HG03103 (cell line): Measurements from ENCODE around the gene DYNLT4.
"Not testable (repeated sequence)": the region's sequence is repeated elsewhere in the genome, so short reads cannot be mapped to it uniquely, and the experiment has no call there.

ENCODE experiments used
- ATAC-seq: cut with Tn5 transposase; IDR thresholded peaks from one replicate; pipeline ENCODE4 v1.9.1; 2021; ENCODE audit warnings: low read depth; ENCODE audit not compliant: unreplicated experiment

The DYNLT4 gene

GRCh38 chr1:44829506-44830384, 22.6 kb upstream of the DYNLT4 start:
- ATAC-seq = no peak

- ATAC-seq = no peak
Measured at GRCh38 chr1:44828841-44829440, 21.8 kb upstream of the DYNLT4 start.

GRCh38 chr1:44828003-44828651, 21.0 kb upstream of the DYNLT4 start:
- no peak for ATAC-seq

- ATAC-seq = no peak
Measured at GRCh38 chr1:44827197-44828002, 20.2 kb upstream of the DYNLT4 start.

GRCh38 chr1:44826375-44827196, 19.4 kb upstream of the DYNLT4 start:
- no peak for ATAC-seq

GRCh38 chr1:44824392-44824791, 17.2 kb upstream of the DYNLT4 start:
- not testable (repeated sequence) for ATAC-seq

GRCh38 chr1:44822981-44823451, 15.9 kb upstream of the DYNLT4 start:
- no peak for ATAC-seq

- no peak for ATAC-seq
Measured at GRCh38 chr1:44822131-44822701, 15.1 kb upstream of the DYNLT4 start.

- ATAC-seq = no peak
Measured at GRCh38 chr1:44821240-44821715, 14.1 kb upstream of the DYNLT4 start.

GRCh38 chr1:44820328-44821239, 13.4 kb upstream of the DYNLT4 start:
- ATAC-seq = no peak

GRCh38 chr1:44819608-44820327, 12.6 kb upstream of the DYNLT4 start:
- ATAC-seq = peak; percentile 66

- ATAC-seq = no peak
Measured at GRCh38 chr1:44819196-44819607, 12.1 kb upstream of the DYNLT4 start.

- ATAC-seq = no peak
Measured at GRCh38 chr1:44817771-44818495, 10.8 kb upstream of the DYNLT4 start.

- ATAC-seq = no peak
Measured at GRCh38 chr1:44817307-44817706, 10.2 kb upstream of the DYNLT4 start.

- not testable (repeated sequence) for ATAC-seq
Measured at GRCh38 chr1:44815926-44816325, 8.8 kb upstream of the DYNLT4 start.

GRCh38 chr1:44812822-44813543, 5.8 kb upstream of the DYNLT4 start:
- no peak for ATAC-seq
